ENCODE results near the gene IGSF5.
A peak's percentile ranks its signal among the peaks of the same experiment; 100 is the strongest.
"Not testable (repeated sequence)": the region's sequence is repeated elsewhere in the genome, so short reads cannot be mapped to it uniquely, and the experiment has no call there.

Gene IGSF5

GRCh38 chr21:39744883-39745282 is at the start of gene IGSF5:
TSS of gene IGSF5 (plus strand) at chr21:39745183. CDS start at chr21:39745510, 327 bp downstream.
- not testable (repeated sequence) for FAIRE-seq

- FAIRE-seq, result no peak
Measured at GRCh38 chr21:39696196-39696595, 48.8 kb upstream of the IGSF5 start.

- peak; percentile 92 for FAIRE-seq
Measured at GRCh38 chr21:39696618-39697017, 48.4 kb upstream of the IGSF5 start.

GRCh38 chr21:39700318-39700717 is 44.7 kb upstream of the IGSF5 start:
- FAIRE-seq, result no peak

GRCh38 chr21:39703578-39703977 is 41.4 kb upstream of the IGSF5 start:
- FAIRE-seq, result no peak

GRCh38 chr21:39705849-39706248 is 39.1 kb upstream of the IGSF5 start:
- FAIRE-seq, result no peak

- no peak for FAIRE-seq
Measured at GRCh38 chr21:39707316-39707715, 37.7 kb upstream of the IGSF5 start.

- FAIRE-seq, result no peak
Measured at GRCh38 chr21:39710866-39711265, 34.1 kb upstream of the IGSF5 start.

GRCh38 chr21:39712273-39712672 is 32.7 kb upstream of the IGSF5 start:
- no peak for FAIRE-seq

GRCh38 chr21:39712976-39713375 is 32.0 kb upstream of the IGSF5 start:
- FAIRE-seq, result no peak

- no peak for FAIRE-seq
Measured at GRCh38 chr21:39713905-39714304, 31.1 kb upstream of the IGSF5 start.

GRCh38 chr21:39714331-39714730 is 30.7 kb upstream of the IGSF5 start:
- FAIRE-seq, result no peak

GRCh38 chr21:39715804-39716397 is 29.1 kb upstream of the IGSF5 start:
- FAIRE-seq, result peak; percentile 69

- no peak for FAIRE-seq
Measured at GRCh38 chr21:39720126-39720778, 24.7 kb upstream of the IGSF5 start.

- FAIRE-seq, result no peak
Measured at GRCh38 chr21:39721885-39722284, 23.1 kb upstream of the IGSF5 start.

- FAIRE-seq, result no peak
Measured at GRCh38 chr21:39724944-39725343, 20.0 kb upstream of the IGSF5 start.

- FAIRE-seq, result no peak
Measured at GRCh38 chr21:39726133-39726532, 18.9 kb upstream of the IGSF5 start.

GRCh38 chr21:39727401-39728120 is 17.4 kb upstream of the IGSF5 start:
- no peak for FAIRE-seq

- FAIRE-seq, result no peak
Measured at GRCh38 chr21:39728341-39728740, 16.6 kb upstream of the IGSF5 start.

- no peak for FAIRE-seq
Measured at GRCh38 chr21:39730418-39731157, 14.4 kb upstream of the IGSF5 start.

GRCh38 chr21:39736716-39737115 is 8.3 kb upstream of the IGSF5 start:
- FAIRE-seq, result no peak

- no peak for FAIRE-seq
Measured at GRCh38 chr21:39737376-39738000, 7.5 kb upstream of the IGSF5 start.

GRCh38 chr21:39738566-39738965 is 6.4 kb upstream of the IGSF5 start:
- no peak for FAIRE-seq
